Measurements from ENCODE around the gene GPBAR1. TPM values are rescaled to one million over a fixed set of nuclear protein-coding genes. Genes with fewer than 3 reads are reported as not detected.

Gene GPBAR1
- total and polyA plus RNA-seq, 2 of the 8 experiments (the other 6 are each of a cell fraction or from before 2014, with no cell fraction given): 0.32 to 0.59 TPM

- TF ChIP-seq HDAC6 (IDR thresholded peaks at IDR 0.05; ENCODE audit: low read depth, low read length): no peak
- TF ChIP-seq CBX5 (IDR thresholded peaks at IDR 0.05; ENCODE audit: low read depth, low read length): no peak
- no peak for TF ChIP-seq ASH2L (IDR thresholded peaks at IDR 0.05; ENCODE audit: low read length)
These were observed 45.5 kb downstream of the GPBAR1 start (continued) for GRCh38 chr2:218306184-218306920.
